ENCODE measurements around the gene PDGFD. TPM values are rescaled to one million over a fixed set of nuclear protein-coding genes. Genes with fewer than 3 reads are reported as not detected.

Gene PDGFD
- total RNA-seq, 1 donor from 2014 or later = 10.9 TPM

DNA sequence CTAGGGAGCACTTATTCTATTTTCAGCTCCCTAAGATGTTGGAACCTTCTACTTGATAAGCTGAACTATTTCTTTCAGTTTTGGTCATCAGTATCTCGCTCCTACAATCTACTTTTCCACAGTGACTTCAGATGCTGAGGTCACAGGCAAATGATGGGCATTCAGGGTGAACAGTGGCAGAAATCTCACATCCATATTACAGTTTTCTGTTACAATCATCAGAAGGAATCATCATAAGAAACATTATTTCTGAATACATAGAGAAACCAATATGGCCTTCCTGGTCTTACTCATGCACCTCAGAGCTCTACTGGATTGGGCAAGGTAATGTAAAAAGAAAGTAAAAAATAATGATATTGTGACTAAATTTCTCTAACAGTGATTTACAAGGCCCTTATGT lies 166.9 kb downstream of the PDGFD start:
- intact Hi-C loops (cut with micrococcal nuclease) = no loop called here
- Histone ChIP-seq H3K27ac (replicated peaks) (no peak overlapping the region), H3K4me3 (no peak overlapping the region), H3K4me1 (no peaks in the 10 kb centered on the region), H3K27me3 (ENCODE audit: low read depth) (no peaks in the 10 kb centered on the region), H3K9me3 (replicated peaks) (no peaks in the 10 kb centered on the region), H3K36me3 (no peaks in the 10 kb centered on the region)
- DNase-seq = no peak
- TF ChIP-seq, protein P1, sequence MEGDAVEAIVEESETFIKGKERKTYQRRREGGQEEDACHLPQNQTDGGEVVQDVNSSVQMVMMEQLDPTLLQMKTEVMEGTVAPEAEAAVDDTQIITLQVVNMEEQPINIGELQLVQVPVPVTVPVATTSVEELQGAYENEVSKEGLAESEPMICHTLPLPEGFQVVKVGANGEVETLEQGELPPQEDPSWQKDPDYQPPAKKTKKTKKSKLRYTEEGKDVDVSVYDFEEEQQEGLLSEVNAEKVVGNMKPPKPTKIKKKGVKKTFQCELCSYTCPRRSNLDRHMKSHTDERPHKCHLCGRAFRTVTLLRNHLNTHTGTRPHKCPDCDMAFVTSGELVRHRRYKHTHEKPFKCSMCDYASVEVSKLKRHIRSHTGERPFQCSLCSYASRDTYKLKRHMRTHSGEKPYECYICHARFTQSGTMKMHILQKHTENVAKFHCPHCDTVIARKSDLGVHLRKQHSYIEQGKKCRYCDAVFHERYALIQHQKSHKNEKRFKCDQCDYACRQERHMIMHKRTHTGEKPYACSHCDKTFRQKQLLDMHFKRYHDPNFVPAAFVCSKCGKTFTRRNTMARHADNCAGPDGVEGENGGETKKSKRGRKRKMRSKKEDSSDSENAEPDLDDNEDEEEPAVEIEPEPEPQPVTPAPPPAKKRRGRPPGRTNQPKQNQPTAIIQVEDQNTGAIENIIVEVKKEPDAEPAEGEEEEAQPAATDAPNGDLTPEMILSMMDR (IDR thresholded peaks at IDR 0.05; ENCODE audit: borderline replicate concordance) = no peak

DNA sequence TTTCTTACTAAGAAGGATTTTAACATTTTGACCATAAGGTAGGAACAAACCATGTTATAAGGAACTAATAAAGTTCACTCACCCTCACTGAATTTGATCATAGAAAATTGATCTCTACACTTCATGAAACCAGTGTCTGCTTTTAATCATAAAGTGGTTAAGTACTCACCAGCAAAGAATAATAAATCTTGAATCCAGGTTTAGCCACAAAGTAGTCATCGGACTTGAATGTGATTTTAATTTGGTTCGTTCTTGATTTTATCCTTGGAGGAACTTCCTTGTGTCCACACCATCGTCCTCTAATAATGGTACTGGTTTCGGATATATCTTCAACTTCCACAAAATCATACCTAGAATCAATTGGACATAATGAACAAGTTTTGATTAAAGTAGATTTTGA lies 168.1 kb downstream of the PDGFD start:
- Histone ChIP-seq H3K27me3 (ENCODE audit: low read depth) (no peaks in the 10 kb centered on the region), H3K4me3 (no peak overlapping the region), H3K4me1 (no peaks in the 10 kb centered on the region), H3K9me3 (replicated peaks) (no peaks in the 10 kb centered on the region), H3K36me3 (no peaks in the 10 kb centered on the region), H3K27ac (replicated peaks) (no peak overlapping the region)
- TF ChIP-seq, protein P1 (IDR thresholded peaks at IDR 0.05; ENCODE audit: borderline replicate concordance) = no peak
- intact Hi-C loops (cut with micrococcal nuclease) = no loop called here
- DNase-seq = no peak

DNA sequence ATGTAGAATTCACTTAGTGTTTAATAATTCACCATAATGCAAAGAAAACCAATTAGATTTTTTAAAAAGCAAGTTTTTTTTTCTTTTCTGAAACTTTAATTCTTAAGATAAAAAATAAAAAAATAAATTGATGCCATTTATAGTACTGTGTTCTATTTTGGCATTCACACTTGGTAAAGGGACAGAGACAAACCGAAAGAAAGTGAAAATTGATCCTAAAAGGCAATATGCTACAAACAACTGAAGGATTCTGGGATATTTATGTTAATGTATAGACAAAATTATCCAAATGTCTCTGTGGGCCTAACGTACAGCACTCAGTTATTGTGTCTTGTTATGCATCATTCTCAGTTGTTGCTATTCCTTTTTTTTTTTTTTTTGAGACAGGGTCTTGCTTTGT lies 169.4 kb downstream of the PDGFD start:
- TF ChIP-seq, protein P1 (IDR thresholded peaks at IDR 0.05; ENCODE audit: borderline replicate concordance) = no peak
- no peak overlapping the region for H3K27ac ChIP-seq (replicated peaks)
- intact Hi-C loops (cut with micrococcal nuclease) = no loop called here
- H3K4me1 ChIP-seq = no peaks in the 10 kb centered on the region
- H3K27me3 ChIP-seq (ENCODE audit: low read depth) = no peaks in the 10 kb centered on the region
- DNase-seq = no peak
- no peaks in the 10 kb centered on the region for H3K9me3 ChIP-seq (replicated peaks)
- no peaks in the 10 kb centered on the region for H3K36me3 ChIP-seq
- H3K4me3 ChIP-seq = no peak overlapping the region

DNA sequence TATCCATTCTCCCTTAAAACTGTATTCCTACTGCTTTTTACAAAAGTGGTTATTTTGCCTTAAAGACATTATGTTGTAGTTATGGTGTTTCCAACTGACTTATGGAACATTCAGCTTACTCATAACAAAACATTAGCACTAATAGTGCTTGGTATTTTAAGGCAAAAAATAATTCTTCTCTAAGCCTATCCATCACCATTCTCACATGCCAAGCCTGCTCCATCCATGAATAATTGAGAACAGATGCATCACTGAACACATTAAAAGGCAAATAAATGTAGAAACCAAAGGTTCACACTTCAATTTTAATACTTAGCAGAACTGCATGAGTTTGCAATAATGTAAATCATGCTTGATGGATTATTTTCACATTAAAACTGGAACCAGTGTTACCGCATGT lies 169.9 kb downstream of the PDGFD start:
- Histone ChIP-seq H3K4me3 (no peak overlapping the region), H3K27me3 (ENCODE audit: low read depth) (no peaks in the 10 kb centered on the region), H3K27ac (replicated peaks) (no peak overlapping the region), H3K4me1 (no peaks in the 10 kb centered on the region), H3K36me3 (no peaks in the 10 kb centered on the region), H3K9me3 (replicated peaks) (no peaks in the 10 kb centered on the region)
- TF ChIP-seq, protein P1 (IDR thresholded peaks at IDR 0.05; ENCODE audit: borderline replicate concordance) = no peak
- no peak for DNase-seq
- intact Hi-C loops (cut with micrococcal nuclease) = no loop called here

DNA sequence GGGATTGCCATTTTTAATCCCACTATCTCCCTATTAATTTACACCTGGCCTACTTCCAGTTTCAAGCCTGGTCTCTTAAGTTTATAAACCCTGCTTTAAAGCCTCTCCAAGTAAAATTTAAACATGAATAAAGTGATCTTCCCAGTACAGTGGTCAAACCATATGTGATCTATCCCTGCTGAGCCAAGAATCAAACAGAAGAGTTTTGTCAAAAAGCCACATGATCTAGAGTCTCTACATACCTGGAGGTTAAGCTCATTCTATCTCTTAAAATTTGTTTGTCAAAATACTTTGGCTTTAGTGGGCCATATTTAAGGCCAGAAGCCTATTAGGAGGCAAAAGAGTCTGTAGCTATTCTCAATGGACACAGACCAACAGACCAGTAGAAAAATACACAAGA lies 170.4 kb downstream of the PDGFD start:
- intact Hi-C loops (cut with micrococcal nuclease) = no loop called here
- H3K27ac ChIP-seq (replicated peaks) = no peak overlapping the region
- no peak for DNase-seq

More for the DNA sequence above, 170.4 kb downstream of the PDGFD start:
- Histone ChIP-seq H3K4me1 (no peaks in the 10 kb centered on the region), H3K36me3 (no peaks in the 10 kb centered on the region), H3K27me3 (ENCODE audit: low read depth) (no peaks in the 10 kb centered on the region), H3K9me3 (replicated peaks) (no peaks in the 10 kb centered on the region), H3K4me3 (no peak overlapping the region)
- TF ChIP-seq, protein P1 (IDR thresholded peaks at IDR 0.05; ENCODE audit: borderline replicate concordance) = no peak
